Lower leg skin (tissue), 3 donors: ENCODE results near the gene GDF9.

ENCODE experiments used
- CTCF ChIP-seq, 3 donors: fragments of 450-650 bp; IDR thresholded peaks; one replicate each; pipeline ENCODE4 v1.5.1; 2016; ENCODE audit warnings: antibody characterized with exemption in 3 of 3, mild to moderate bottlenecking in 3 of 3, moderate library complexity in 2 of 3
- POLR2A ChIP-seq, 2 donors: fragments of 450-650 bp; IDR thresholded peaks; one replicate each; pipeline ENCODE4 v1.6.1; 2016 to 2017; ENCODE audit warnings: antibody characterized with exemption in 2 of 2, mild to moderate bottlenecking in 1 of 2, moderate library complexity in 1 of 2

GRCh38 chr5:132870801-132871200 is 4.5 kb upstream of the GDF9 start:
- TF ChIP-seq CTCF (IDR thresholded peaks at IDR 0.05) (no peak), POLR2A (IDR thresholded peaks at IDR 0.05) (no peak)
